HG02973 (cell line): ENCODE measurements around the gene ZBTB44.

ENCODE experiments used
- ATAC-seq: cut with Tn5 transposase; IDR thresholded peaks from one replicate; pipeline ENCODE4 v1.9.1; 2021; ENCODE audit warnings: moderate library complexity; ENCODE audit not compliant: unreplicated experiment

The ZBTB44 gene

GRCh38 chr11:130180491-130180890 is 134.2 kb downstream of the ZBTB44 start:
- no peak for ATAC-seq

- ATAC-seq: no peak
Measured at GRCh38 chr11:130179396-130180306, 135.1 kb downstream of the ZBTB44 start.

GRCh38 chr11:130178441-130179339 is 136.0 kb downstream of the ZBTB44 start:
- no peak for ATAC-seq

GRCh38 chr11:130177782-130178181 is 136.9 kb downstream of the ZBTB44 start:
- no peak for ATAC-seq
